Stomach (tissue), 4 donors: ENCODE data around the gene PCBP3.

Experiments
- POLR2A ChIP-seq, 4 donors: fragments of 450-650 bp; IDR thresholded peaks; one replicate each; pipeline ENCODE4 v1.6.1; 2016; ENCODE audit warnings: antibody characterized with exemption in 4 of 4, control low read depth in 2 of 4, mild to moderate bottlenecking in 1 of 4, moderate library complexity in 1 of 4
- TF ChIP-seq, protein P1 (sequence below), 7 experiments: fragments of 450-650 bp in 4 of 7; fragments of 200-600 bp in 3 of 7; sonication (generic) in 3 of 7; IDR thresholded peaks; one replicate each; pipeline ENCODE4 v1.5.1; 2016 to 2019; ENCODE audit warnings: antibody characterized with exemption in 7 of 7, control low read depth in 2 of 7, mild to moderate bottlenecking in 1 of 7

GRCh38 chr21:45819478-45820170 is 176.1 kb downstream of the PCBP3 start:
- TF ChIP-seq, protein P1, sequence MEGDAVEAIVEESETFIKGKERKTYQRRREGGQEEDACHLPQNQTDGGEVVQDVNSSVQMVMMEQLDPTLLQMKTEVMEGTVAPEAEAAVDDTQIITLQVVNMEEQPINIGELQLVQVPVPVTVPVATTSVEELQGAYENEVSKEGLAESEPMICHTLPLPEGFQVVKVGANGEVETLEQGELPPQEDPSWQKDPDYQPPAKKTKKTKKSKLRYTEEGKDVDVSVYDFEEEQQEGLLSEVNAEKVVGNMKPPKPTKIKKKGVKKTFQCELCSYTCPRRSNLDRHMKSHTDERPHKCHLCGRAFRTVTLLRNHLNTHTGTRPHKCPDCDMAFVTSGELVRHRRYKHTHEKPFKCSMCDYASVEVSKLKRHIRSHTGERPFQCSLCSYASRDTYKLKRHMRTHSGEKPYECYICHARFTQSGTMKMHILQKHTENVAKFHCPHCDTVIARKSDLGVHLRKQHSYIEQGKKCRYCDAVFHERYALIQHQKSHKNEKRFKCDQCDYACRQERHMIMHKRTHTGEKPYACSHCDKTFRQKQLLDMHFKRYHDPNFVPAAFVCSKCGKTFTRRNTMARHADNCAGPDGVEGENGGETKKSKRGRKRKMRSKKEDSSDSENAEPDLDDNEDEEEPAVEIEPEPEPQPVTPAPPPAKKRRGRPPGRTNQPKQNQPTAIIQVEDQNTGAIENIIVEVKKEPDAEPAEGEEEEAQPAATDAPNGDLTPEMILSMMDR (IDR thresholded peaks at IDR 0.05) = no peak
- TF ChIP-seq POLR2A (IDR thresholded peaks at IDR 0.05) = no peak
